IPS DF 6.9 (cell line): ENCODE measurements around the gene NXPH2.

Source experiments
- DNase-seq: peaks from one replicate; pipeline ENCODE4 v3.0.0-alpha.2; 2013; ENCODE audit warnings: low read depth, low spot score
- H3K27ac ChIP-seq: one replicate; pipeline ENCODE4 v1.5.1; 2013; ENCODE audit warnings: low read length, control low read depth
- H3K27me3 ChIP-seq: 2 replicates; pipeline ENCODE4 v1.6.1; 2013; ENCODE audit warnings: mild to moderate bottlenecking, low read length; ENCODE audit not compliant: control insufficient read depth, insufficient read depth
- H3K36me3 ChIP-seq: 2 replicates; pipeline ENCODE4 v1.6.1; 2013; ENCODE audit warnings: low read length; ENCODE audit not compliant: control insufficient read depth, insufficient read depth
- H3K4me1 ChIP-seq: 2 replicates; pipeline ENCODE4 v1.6.1; 2013; ENCODE audit warnings: low read length; ENCODE audit not compliant: control insufficient read depth, insufficient read depth
- H3K4me3 ChIP-seq: 2 replicates; pipeline ENCODE4 v1.5.1; 2013; ENCODE audit warnings: mild to moderate bottlenecking, low read length
- H3K9me3 ChIP-seq: 2 replicates; pipeline ENCODE4 v1.6.1; 2013; ENCODE audit warnings: low read length, inconsistent platforms; ENCODE audit not compliant: control insufficient read depth, insufficient read depth
- WGBS: extraction: QIAGEN DNeasy Blood & Tissue Kit; methylation state at CpG from one replicate; pipeline ENCODE4 v1.1.7; 2013; ENCODE audit warnings: mixed read lengths, missing lambda C conversion rate; ENCODE audit not compliant: insufficient read length, insufficient coverage; 5-methylcytosine and 5-hydroxymethylcytosine counted together

The NXPH2 gene

DNA sequence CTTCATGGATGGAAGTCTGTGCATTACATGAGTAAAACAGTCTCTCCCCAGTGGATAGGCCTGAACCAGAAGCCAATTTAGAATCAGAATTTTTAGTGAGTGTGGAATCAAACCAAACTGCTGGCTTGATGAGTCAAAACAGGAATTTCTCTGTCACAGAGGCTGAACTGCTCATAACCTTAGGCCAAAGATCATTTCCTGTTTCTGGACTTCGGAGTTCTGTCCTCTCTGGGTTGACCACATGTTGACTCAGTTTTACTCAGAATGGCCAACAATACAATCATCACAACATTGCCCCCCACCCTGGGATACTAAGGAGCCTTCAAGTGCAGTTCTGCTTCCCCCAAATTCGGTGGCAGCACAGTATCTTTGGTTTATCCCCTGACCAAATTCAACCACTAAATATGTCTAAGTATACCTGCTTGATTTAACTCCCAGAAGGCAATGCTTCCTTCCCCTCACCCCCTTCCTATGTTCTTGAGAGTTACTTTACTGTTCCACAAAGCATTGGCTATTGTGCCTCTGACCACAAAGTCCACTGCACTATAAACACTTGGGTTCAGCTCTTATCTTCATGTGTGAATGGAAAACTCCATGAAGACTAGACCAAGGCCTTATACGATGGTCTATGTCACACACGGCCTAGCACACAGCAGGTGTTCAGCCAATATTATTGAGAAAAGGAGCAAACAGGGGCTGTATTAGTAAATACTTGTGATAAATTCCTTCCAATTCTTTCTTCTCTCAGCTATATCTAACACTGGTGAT is 67.8 kb downstream of the NXPH2 start:
- no peak for DNase-seq
- no peaks in the 10 kb centered on the region for H3K9me3 ChIP-seq
- WGBS = no CpG with 5 or more reads among the region's 4 CpGs
- H3K4me3 ChIP-seq = no peak overlapping the region
- no peaks in the 10 kb centered on the region for H3K36me3 ChIP-seq
- H3K27me3 ChIP-seq = no peaks in the 10 kb centered on the region
- no peak overlapping the region for H3K27ac ChIP-seq
- H3K4me1 ChIP-seq = no peaks in the 10 kb centered on the region

GRCh38 chr2:138711812-138712211 is 68.4 kb downstream of the NXPH2 start:
- Histone ChIP-seq H3K27ac (no peak overlapping the region), H3K4me1 (no peaks in the 10 kb centered on the region), H3K4me3 (no peak overlapping the region), H3K27me3 (no peaks in the 10 kb centered on the region), H3K36me3 (no peaks in the 10 kb centered on the region), H3K9me3 (no peaks in the 10 kb centered on the region)
- no CpG with 5 or more reads among the region's 3 CpGs for WGBS
- DNase-seq = no peak

DNA sequence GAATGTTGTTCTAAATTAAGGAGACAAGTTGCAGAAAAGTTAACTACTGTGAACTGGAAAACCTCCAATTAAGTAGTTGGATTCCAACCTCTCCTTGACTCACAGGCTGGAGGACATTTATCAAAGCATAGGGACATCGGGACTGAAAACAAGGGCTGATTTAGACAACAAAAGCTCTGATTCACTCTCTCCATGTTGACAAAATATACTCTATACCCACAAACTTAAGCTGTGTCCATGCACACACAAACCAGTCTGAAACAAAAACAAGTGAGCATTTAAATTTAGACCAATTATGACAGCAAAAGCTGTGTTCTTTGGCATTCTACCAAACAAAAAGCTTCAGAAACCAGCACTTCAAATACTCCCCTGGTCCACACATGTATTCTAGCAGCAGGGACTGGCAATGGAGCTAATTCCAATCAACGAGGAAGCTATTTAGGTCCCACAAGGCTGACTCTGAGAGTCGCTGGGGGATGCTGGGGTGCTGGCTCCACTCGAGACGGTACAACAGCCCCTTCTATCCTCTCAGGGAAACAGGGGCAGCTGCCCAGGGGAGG is 71.4 kb downstream of the NXPH2 start:
- H3K36me3 ChIP-seq = no peaks in the 10 kb centered on the region
- no peak for DNase-seq
- H3K9me3 ChIP-seq = no peaks in the 10 kb centered on the region
- H3K27me3 ChIP-seq = no peaks in the 10 kb centered on the region
- WGBS = no CpG with 5 or more reads among the region's 5 CpGs
- H3K4me1 ChIP-seq = no peaks in the 10 kb centered on the region
- H3K4me3 ChIP-seq = no peak overlapping the region
- no peak overlapping the region for H3K27ac ChIP-seq

GRCh38 chr2:138707392-138708074 is 72.7 kb downstream of the NXPH2 start:
- Histone ChIP-seq H3K36me3 (no peaks in the 10 kb centered on the region), H3K27ac (no peak overlapping the region), H3K9me3 (no peaks in the 10 kb centered on the region), H3K4me3 (no peak overlapping the region), H3K4me1 (no peaks in the 10 kb centered on the region), H3K27me3 (no peaks in the 10 kb centered on the region)
- no peak for DNase-seq

GRCh38 chr2:138703242-138703641 is 76.9 kb downstream of the NXPH2 start:
- Histone ChIP-seq H3K4me3 (no peak overlapping the region), H3K27me3 (no peaks in the 10 kb centered on the region), H3K36me3 (no peaks in the 10 kb centered on the region), H3K9me3 (no peaks in the 10 kb centered on the region), H3K27ac (no peak overlapping the region), H3K4me1 (no peaks in the 10 kb centered on the region)
- no peak for DNase-seq
- no CpG with 5 or more reads among the region's 2 CpGs for WGBS

- H3K27ac ChIP-seq = no peak overlapping the region
- no peak for DNase-seq
- WGBS = 100% methylated on average over 2 of the region's 8 CpGs
- H3K9me3 ChIP-seq = no peaks in the 10 kb centered on the region
- H3K4me1 ChIP-seq = no peaks in the 10 kb centered on the region
- H3K36me3 ChIP-seq = no peaks in the 10 kb centered on the region
- H3K27me3 ChIP-seq = no peaks in the 10 kb centered on the region
- H3K4me3 ChIP-seq = no peak overlapping the region
Measured at GRCh38 chr2:138700716-138701115, 79.5 kb downstream of the NXPH2 start.

DNA sequence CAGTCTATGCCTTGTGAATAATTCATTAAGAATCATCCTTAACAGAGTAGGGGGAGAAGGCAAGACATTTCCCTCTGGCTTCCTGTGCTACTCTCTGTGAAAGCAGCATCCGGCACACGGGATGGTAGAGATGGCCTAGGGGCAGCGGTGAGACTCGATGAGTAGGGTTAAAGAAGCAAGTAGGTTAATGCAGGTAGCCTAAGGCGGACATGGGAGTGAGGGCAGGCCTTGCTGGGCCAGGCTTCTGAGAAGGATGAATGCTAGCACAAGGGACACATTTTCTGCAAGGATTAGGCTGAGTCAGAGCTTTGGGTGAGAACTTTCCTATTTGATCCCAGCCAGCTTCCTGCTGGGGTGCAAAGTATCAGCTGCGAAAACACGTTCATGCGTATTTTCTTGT is 80.8 kb downstream of the NXPH2 start:
- no peaks in the 10 kb centered on the region for H3K27me3 ChIP-seq
- no peaks in the 10 kb centered on the region for H3K4me1 ChIP-seq
- no peak overlapping the region for H3K27ac ChIP-seq
- DNase-seq = no peak
- no peaks in the 10 kb centered on the region for H3K36me3 ChIP-seq
- H3K4me3 ChIP-seq = no peak overlapping the region
- no CpG with 5 or more reads among the region's 8 CpGs for WGBS
- no peaks in the 10 kb centered on the region for H3K9me3 ChIP-seq

- no peaks in the 10 kb centered on the region for H3K4me1 ChIP-seq
- no peak for DNase-seq
- H3K4me3 ChIP-seq = no peak overlapping the region
- H3K27me3 ChIP-seq = no peaks in the 10 kb centered on the region
- no peaks in the 10 kb centered on the region for H3K9me3 ChIP-seq
- no peak overlapping the region for H3K27ac ChIP-seq
- H3K36me3 ChIP-seq = no peaks in the 10 kb centered on the region
- WGBS = no CpG with 5 or more reads among the region's 6 CpGs
Measured at GRCh38 chr2:138698428-138698827, 81.8 kb downstream of the NXPH2 start.

GRCh38 chr2:138691667-138692066 is 88.5 kb downstream of the NXPH2 start:
- Histone ChIP-seq H3K4me1 (no peaks in the 10 kb centered on the region), H3K4me3 (no peak overlapping the region), H3K9me3 (no peaks in the 10 kb centered on the region), H3K27me3 (no peaks in the 10 kb centered on the region), H3K36me3 (no peaks in the 10 kb centered on the region), H3K27ac (no peak overlapping the region)
- WGBS = no CpG with 5 or more reads among the region's 1 CpG
- no peak for DNase-seq

DNA sequence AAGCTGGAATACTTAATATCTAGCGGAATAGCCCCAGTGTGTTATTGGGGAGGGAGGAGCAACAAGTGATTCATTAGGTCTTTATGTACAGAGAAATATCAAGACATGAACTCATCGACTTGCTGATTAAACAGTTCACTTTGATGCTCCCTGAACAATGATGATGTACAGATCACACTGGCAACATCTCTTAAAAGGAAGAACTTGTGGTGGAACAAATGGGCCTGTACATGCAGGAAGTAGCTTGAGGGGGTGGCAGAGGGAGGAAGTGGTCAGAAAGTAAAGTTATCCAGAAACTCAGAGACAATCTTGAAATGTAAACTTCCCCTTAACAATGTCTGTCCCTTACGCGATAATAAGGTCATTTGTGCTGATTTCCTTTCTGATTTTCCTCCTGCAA is 90.5 kb downstream of the NXPH2 start:
- no peaks in the 10 kb centered on the region for H3K9me3 ChIP-seq
- H3K36me3 ChIP-seq = no peaks in the 10 kb centered on the region
- H3K4me3 ChIP-seq = no peak overlapping the region
- no peaks in the 10 kb centered on the region for H3K4me1 ChIP-seq
- no peak for DNase-seq
- WGBS = no CpG with 5 or more reads among the region's 4 CpGs
- no peaks in the 10 kb centered on the region for H3K27me3 ChIP-seq
- H3K27ac ChIP-seq = no peak overlapping the region
